Uterus (tissue), 2 donors: Measurements from ENCODE around the gene PLPP4.

ENCODE experiments used
- POLR2A ChIP-seq, 2 donors: fragments of 450-650 bp; IDR thresholded peaks; one replicate each; pipeline ENCODE4 v1.6.1; 2016; ENCODE audit warnings: antibody characterized with exemption in 2 of 2, mild to moderate bottlenecking in 1 of 2, moderate library complexity in 1 of 2
- TF ChIP-seq, protein P1 (sequence below), 4 experiments: fragments of 200-600 bp in 2 of 4; fragments of 450-650 bp in 2 of 4; sonication (generic) in 2 of 4; IDR thresholded peaks; one replicate each; pipeline ENCODE4 v1.5.1; 2016 to 2019; ENCODE audit warnings: antibody characterized with exemption in 4 of 4, mild to moderate bottlenecking in 2 of 4, moderate library complexity in 1 of 4

DNA sequence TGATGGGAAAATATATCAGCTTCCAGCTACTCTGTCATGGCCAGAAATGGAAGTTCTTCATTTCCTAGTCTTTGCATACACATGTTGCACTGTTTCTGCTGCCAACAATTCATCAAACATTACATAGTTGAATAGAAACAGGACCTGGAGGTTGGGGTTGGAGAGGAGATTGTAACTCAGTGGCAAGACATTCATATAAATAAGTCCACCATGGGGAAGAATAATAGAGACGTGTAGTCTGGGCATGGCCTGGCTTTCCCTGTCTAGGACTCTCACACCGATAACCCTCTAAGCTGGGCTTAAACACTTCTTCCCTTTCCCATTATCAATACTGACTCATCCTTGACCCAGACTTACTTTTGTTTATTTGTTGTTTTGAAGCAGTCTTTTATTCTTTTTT lies 155.7 kb downstream of the PLPP4 start:
- TF ChIP-seq, protein P1, sequence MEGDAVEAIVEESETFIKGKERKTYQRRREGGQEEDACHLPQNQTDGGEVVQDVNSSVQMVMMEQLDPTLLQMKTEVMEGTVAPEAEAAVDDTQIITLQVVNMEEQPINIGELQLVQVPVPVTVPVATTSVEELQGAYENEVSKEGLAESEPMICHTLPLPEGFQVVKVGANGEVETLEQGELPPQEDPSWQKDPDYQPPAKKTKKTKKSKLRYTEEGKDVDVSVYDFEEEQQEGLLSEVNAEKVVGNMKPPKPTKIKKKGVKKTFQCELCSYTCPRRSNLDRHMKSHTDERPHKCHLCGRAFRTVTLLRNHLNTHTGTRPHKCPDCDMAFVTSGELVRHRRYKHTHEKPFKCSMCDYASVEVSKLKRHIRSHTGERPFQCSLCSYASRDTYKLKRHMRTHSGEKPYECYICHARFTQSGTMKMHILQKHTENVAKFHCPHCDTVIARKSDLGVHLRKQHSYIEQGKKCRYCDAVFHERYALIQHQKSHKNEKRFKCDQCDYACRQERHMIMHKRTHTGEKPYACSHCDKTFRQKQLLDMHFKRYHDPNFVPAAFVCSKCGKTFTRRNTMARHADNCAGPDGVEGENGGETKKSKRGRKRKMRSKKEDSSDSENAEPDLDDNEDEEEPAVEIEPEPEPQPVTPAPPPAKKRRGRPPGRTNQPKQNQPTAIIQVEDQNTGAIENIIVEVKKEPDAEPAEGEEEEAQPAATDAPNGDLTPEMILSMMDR (IDR thresholded peaks at IDR 0.05), result no peak
- TF ChIP-seq POLR2A (IDR thresholded peaks at IDR 0.05), result no peak
